Mononuclear cell (primary cell): ENCODE measurements around the gene SLC34A3. TPM values are rescaled to one million over a fixed set of nuclear protein-coding genes. Genes with fewer than 3 reads are reported as not detected.

Experiments
- H3K27me3 ChIP-seq: 2 replicates; pipeline ENCODE4 v1.6.0; 2011; ENCODE audit warnings: low read length, control low read depth; ENCODE audit not compliant: insufficient read depth
- H3K4me1 ChIP-seq: 2 replicates; pipeline ENCODE4 v1.5.1; 2011; ENCODE audit warnings: mild to moderate bottlenecking, low read length, control low read depth; ENCODE audit not compliant: insufficient read depth
- H3K4me3 ChIP-seq: 2 replicates; pipeline ENCODE4 v1.5.1; 2011; ENCODE audit warnings: mild to moderate bottlenecking, low read length, moderate library complexity
- H3K9me3 ChIP-seq: 2 replicates; pipeline ENCODE4 v1.5.1; 2011; ENCODE audit warnings: low read depth, mild to moderate bottlenecking, control low read depth, low read length
- total RNA-seq: library from RNA; depleted of rRNA; stranded (reverse); fragments of >200 nt; gene quantifications from one replicate; pipeline ENCODE4 v1.2.3, GENCODE V29; 2012

SLC34A3 gene
- total RNA-seq, 1 donor = not detected

DNA sequence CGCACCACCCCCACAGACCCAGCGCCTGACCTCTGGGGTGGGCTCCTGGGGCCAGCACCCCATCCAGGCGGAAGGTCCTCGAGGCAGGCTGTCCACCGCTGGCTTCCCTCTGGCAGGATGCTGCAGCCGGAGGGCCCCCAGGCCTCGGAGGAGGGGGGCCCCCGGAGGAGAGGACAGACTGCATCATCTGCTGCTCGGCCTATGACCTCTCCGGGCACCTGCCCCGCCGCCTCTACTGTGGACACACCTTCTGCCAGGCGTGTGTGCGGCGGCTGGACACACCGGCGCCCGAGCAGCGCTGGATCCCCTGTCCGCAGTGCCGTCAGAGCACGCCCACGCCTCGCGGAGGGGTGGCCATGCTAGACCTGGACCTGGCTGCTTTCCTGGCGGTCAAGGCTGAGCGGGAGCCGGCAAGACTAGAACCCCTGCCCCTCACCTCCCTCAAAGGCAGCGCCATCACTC is 2.2 kb upstream of the SLC34A3 start:
- H3K4me3 ChIP-seq = no peak overlapping the region
- H3K4me1 ChIP-seq = peaks cover 16% of the 10 kb centered on the region
- no peaks in the 10 kb centered on the region for H3K27me3 ChIP-seq
- no peaks in the 10 kb centered on the region for H3K9me3 ChIP-seq

DNA sequence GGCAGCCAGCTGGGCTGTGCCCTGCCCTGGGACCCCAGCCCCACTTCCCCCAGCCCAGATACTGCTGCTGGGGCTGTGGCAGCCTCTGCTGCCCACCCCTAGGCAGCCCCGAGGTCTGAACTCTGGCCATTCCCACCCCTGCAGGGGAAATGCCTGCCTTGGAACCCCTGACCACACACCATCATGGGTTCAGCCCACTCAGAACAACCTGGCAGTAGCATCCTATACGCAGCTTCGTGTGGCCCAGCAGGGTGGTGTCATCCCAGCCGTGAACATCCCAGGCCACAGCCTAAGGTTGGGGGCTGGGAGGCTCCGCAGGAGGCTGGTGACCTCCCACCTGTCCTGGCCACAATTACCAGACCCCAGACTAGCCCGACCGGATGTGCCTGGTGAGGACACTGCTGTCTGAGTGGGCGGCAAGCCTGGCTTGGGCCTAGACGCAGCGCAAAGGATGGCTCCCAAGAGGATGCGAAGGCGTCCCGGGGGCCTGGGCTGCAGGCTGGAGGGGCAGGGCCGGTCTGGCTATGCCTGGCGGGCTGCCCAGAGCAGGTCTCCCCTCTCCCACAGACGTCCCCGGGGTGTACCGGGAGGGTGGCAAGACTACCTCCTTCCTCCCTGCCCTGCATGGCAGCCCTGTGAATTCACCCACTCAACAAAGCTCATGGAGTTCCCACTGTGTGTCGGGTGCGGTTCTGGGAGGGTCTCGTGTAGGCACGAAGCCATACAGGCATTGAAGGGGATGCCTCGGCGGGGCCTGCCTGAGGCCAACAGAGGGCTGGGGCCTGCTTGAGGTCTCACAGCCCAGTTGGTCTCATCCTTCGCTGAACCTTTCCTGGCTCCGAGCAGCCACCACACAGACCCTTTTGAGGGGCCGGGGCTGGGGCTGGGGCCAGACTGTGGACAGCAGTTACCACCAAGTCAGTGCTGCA is 1.5 kb upstream of the SLC34A3 start:
- no peak overlapping the region for H3K4me3 ChIP-seq
- no peaks in the 10 kb centered on the region for H3K9me3 ChIP-seq
- no peaks in the 10 kb centered on the region for H3K27me3 ChIP-seq
- H3K4me1 ChIP-seq = peaks cover 10% of the 10 kb centered on the region

DNA sequence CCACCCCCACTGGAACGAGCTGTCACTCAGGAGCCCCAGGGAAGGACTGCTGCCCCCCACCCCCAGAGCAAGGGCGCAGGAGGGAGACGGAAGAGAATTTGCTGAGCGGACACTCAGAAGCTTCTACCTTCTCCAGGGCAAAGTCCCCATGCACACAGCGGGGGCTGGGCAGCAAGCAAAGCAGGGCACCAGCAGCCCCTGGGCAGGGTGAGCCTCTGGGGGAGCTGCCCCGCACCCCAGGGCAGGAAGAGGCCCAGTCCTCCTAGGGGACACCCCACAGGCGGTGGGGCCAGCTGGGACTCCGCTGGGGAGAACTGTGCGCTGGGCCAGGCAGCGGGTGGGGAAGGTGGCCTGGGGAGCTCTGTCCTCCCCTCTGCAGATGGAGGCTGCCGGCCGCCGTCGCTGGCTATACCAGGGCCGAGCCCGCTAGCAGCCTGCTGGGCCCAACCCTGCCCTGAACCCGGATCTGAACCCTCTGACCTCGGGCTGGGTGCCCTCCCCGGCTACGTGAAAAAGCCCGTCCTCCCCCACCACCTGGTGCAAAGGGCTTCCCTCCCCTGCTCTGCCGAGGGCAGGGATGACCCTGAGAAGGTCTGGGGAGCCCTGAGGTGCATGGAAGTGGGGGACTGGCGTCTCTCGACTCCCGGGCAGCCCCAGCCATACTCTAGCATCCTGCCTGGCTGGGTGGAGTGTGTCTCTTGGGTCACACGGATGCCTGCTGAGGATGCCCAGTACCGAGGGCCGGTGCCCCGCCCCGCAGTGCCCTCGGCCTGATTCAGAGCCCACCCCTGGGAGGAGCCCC is 597 bp upstream of the SLC34A3 start:
- Histone ChIP-seq H3K9me3 (no peaks in the 10 kb centered on the region), H3K4me3 (no peak overlapping the region), H3K27me3 (no peaks in the 10 kb centered on the region), H3K4me1 (peaks cover 4% of the 10 kb centered on the region)

DNA sequence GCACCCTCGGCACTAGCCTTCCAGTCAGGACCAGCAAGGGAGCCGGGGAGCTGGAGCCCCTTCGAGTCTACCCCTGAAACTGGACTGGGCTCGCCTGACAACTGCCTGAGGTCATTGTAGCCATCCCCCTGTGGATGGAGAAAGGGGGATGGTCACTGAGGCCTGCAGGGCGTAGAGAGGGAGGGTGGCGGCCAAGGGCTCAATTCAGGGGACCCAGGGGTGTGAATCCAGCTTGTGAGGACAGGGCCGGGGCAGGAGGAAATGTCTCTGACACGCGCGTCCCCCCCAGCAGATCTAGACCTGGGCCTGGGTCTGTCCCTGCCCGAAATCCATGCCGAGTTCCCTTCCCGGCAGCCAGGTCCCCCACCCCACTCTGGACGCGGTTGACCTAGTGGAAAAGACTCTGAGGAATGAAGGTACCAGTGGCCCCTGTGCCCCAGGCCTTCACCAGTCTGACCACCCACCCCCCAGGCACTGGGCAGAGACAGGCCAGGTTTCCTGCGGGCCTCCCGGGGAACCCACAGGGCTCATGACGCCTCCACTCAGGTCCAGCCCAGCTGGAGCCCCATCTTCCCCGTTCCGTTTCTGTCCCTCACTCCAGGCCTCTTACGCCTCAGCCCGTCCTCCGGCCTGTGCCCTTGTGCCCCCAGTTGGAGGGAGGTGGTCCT is 805 bp downstream of the SLC34A3 start:
- Histone ChIP-seq H3K9me3 (no peaks in the 10 kb centered on the region), H3K4me3 (no peak overlapping the region), H3K4me1 (peaks cover 11% of the 10 kb centered on the region), H3K27me3 (no peaks in the 10 kb centered on the region)

DNA sequence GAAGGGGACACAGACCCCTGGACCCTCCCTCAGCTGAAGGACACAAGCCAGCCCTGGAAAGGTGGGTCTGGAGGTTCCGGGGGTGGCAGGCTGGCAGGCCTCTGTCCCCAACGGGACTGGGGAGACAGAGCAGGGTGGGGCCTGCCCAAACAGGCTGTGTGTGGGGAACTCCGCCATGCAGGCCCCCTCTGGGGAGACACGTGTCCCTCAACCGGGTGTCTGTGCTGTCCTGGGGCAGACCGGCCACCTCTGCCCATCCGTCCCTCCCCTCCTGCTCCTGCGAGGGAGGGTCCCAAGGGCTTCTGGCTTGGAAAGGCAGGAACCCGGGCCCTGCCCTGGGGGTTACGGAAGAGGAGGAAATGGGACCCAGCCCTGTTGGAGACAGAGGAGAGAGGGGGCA is 1.4 kb downstream of the SLC34A3 start:
- no peaks in the 10 kb centered on the region for H3K9me3 ChIP-seq
- H3K4me3 ChIP-seq = no peak overlapping the region
- peaks cover 17% of the 10 kb centered on the region for H3K4me1 ChIP-seq
- H3K27me3 ChIP-seq = no peaks in the 10 kb centered on the region

DNA sequence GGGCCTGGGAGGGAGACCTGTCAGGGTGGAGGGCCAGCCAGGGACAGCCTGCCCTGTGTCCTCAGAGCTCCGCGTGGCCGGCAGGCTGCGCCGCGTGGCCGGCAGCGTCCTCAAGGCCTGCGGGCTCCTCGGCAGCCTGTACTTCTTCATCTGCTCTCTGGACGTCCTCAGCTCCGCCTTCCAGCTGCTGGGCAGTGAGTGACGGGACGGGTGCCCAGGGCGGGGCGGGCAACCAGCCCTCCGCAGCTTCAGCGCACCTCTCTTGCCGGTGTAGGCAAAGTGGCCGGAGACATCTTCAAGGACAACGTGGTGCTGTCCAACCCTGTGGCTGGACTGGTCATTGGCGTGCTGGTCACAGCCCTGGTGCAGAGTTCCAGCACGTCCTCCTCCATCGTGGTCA is 1.8 kb downstream of the SLC34A3 start:
- Histone ChIP-seq H3K27me3 (no peaks in the 10 kb centered on the region), H3K4me1 (peaks cover 17% of the 10 kb centered on the region), H3K4me3 (no peak overlapping the region), H3K9me3 (no peaks in the 10 kb centered on the region)

DNA sequence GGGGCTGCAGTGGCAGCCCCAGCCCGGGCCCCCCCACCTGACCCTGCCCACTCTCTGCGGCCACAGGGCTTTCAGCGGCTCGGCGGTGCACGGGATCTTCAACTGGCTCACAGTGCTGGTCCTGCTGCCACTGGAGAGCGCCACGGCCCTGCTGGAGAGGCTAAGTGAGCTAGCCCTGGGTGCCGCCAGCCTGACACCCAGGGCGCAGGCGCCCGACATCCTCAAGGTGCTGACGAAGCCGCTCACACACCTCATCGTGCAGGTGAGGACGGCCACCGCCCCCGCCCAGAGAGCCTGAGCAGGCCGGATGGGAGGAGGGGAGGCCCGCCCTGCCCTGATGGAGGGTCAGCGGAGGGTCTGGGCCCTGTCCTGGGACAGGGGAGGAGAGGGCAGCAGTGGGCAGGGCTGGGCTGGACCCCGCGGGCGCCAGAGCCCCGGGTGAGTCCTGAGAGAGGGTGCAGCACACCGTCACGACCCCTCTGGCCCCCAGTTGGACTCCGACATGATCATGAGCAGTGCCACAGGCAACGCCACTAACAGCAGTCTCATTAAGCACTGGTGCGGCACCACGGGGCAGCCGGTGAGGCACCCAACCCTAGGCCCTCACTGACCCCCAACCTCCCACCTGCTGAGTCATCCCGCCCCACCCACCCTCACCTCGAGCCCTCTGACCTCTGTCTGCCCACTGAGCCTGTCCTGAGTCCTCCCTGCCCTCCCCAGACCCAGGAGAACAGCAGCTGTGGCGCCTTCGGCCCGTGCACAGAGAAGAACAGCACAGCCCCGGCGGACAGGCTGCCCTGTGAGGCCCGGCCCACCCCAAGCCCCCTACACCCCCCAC is 2.7 kb downstream of the SLC34A3 start:
- Histone ChIP-seq H3K4me3 (no peak overlapping the region), H3K4me1 (peaks cover 17% of the 10 kb centered on the region), H3K27me3 (no peaks in the 10 kb centered on the region), H3K9me3 (no peaks in the 10 kb centered on the region)

DNA sequence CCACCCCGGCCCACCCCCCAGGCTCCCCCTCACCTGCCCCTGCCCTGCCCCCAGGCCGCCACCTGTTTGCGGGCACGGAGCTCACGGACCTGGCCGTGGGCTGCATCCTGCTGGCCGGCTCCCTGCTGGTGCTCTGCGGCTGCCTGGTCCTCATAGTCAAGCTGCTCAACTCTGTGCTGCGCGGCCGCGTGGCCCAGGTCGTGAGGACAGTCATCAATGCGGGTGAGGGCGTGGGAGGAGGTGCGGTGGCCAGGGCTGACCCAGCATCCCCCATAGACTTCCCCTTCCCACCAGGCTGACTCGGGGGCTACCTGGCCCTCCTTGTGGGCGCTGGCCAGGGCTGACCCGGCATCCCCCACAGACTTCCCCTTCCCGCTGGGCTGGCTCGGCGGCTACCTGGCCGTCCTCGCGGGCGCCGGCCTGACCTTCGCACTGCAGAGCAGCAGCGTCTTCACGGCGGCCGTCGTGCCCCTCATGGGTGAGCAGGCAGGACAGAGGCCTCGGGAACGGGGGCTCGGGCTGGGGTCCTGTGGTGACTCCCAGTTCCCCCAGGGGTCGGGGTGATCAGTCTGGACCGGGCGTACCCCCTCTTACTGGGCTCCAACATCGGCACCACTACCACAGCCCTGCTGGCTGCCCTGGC is 3.5 kb downstream of the SLC34A3 start:
- Histone ChIP-seq H3K9me3 (no peaks in the 10 kb centered on the region), H3K27me3 (no peaks in the 10 kb centered on the region), H3K4me1 (peaks cover 24% of the 10 kb centered on the region), H3K4me3 (no peak overlapping the region)

DNA sequence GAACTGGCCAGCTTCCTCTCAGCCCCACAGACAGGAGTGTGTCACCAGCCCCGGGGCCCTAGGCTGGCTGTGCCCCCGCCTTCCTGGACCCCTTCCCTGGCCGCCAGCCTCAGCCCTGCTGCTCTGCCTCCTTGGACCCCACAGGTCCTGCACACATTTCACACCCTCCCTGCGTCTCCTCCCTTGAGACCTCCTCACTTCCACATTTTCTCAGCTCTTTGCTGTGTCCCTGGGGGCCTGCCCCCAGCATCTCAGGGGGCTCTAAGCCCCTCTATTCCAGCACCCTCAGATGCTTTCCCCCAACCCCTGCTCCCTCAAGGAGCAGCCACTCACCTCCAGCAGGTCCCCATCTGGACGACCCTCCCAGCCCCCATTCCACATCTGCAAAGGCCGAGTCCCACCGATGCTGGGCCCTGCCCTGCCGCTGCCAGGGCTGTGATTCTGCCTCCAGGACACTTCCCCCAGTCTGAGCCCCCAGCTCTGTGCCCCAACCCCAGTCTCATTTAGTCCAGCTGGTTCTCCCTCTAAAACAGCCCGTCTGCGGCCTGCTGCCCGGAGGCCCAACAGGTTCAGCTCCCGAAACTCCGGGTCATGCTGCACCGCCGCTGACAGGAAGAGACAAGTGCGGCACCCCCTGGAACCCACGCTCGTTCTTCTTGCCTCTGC is 4.2 kb downstream of the SLC34A3 start:
- Histone ChIP-seq H3K4me1 (peaks cover 31% of the 10 kb centered on the region), H3K9me3 (no peaks in the 10 kb centered on the region), H3K4me3 (no peak overlapping the region), H3K27me3 (no peaks in the 10 kb centered on the region)

DNA sequence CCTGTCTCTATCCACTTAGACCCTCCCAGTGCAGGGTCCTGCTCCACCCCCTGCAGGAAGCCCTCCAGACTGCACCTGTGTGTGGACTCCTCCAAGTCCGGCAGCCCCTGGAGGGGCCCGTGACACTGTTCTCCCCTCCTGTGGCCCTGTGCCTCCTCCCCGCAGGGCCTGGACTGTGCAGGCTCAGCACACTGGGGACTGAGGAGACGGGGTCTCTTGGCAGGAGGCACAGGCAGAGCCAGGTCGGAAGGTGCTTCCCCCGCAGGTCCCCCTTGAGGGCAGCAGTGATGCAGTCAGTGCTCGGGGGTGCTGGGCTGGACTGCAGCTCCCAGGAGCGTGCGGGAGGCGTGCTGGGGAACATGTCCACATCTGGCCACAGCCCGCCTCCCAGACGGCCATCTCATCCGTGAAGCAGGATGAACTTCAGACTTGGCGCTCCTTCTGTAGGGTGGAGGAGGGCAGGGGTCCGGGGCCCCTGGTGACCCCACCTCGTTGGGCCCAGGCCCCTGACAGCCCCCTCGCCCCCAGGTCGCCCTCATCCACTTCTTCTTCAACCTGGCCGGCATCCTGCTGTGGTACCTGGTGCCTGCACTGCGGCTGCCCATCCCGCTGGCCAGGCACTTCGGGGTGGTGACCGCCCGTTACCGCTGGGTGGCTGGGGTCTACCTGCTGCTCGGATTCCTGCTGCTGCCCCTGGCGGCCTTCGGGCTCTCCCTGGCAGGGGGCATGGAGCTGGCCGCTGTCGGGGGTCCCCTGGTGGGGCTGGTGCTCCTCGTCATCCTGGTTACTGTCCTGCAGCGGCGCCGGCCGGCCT is 4.9 kb downstream of the SLC34A3 start:
- Histone ChIP-seq H3K4me1 (peaks cover 38% of the 10 kb centered on the region), H3K27me3 (no peaks in the 10 kb centered on the region), H3K9me3 (no peaks in the 10 kb centered on the region), H3K4me3 (no peak overlapping the region)

DNA sequence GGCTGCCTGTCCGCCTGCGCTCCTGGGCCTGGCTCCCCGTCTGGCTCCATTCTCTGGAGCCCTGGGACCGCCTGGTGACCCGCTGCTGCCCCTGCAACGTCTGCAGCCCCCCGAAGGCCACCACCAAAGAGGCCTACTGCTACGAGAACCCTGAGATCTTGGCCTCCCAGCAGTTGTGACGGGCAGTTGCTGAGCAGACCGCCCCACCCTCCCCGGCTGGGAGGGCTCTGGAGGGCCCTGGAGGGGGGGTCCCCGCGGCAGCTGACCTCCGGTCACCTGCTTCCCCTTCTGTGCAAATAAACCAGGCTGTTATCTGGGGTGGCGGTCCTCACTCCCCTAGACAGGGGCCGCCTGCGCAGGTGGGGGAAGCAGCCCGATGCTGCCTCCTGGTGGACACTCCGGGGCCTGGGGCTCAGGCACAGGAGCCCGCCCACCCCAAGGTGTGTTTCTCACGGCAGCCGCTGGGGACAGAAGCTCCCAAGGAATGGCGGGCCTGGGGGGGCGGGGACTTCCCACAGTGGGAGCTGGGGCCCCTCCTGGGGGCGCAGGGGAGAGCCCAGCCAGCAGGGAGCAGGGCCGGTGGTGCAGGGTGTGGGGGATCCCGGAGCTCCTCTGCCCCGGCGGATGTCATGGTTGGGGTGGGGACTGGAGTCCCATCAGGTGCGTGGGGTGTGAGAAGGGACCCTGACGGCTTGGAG is 5.7 kb downstream of the SLC34A3 start:
- Histone ChIP-seq H3K4me3 (no peak overlapping the region), H3K27me3 (no peaks in the 10 kb centered on the region), H3K9me3 (no peaks in the 10 kb centered on the region), H3K4me1 (peaks cover 38% of the 10 kb centered on the region)

DNA sequence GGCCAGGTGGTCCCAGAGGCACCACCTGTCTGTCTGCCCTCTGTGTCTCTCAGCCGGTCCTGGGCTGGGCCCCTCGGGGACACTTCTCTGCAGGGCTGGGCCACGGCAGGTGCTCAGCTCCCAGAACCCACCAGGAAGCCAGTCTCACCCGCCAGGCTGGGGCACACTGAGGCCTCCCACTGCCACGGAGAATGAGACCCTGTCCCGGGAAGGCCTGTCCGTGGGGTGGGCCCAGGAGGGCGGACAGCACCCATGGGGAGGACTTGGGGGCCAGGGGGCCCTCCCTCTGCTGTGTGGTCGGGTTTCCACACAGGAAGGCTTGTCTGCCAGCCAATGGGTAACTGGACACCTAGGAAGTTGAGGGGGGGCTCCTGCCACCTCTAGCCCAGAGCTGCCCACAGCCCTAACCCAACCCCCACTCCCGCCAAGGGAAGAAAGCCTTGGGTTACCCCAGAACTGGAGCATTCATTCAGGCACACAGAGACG is 6.3 kb downstream of the SLC34A3 start:
- H3K4me1 ChIP-seq = peaks cover 41% of the 10 kb centered on the region
- no peak overlapping the region for H3K4me3 ChIP-seq
- no peaks in the 10 kb centered on the region for H3K9me3 ChIP-seq
- no peaks in the 10 kb centered on the region for H3K27me3 ChIP-seq
